IMR-90 (cell line): ENCODE data around the gene NEK11. TPM values are rescaled to one million over a fixed set of nuclear protein-coding genes. Genes with fewer than 3 reads are reported as not detected.

ENCODE experiments used
- ATAC-seq: fragments of 200-7000 bp; cut with Tn5 transposase; 2 replicates; pipeline ENCODE4 v1.9.1; 2020; ENCODE audit warnings: low read depth, mild to moderate bottlenecking, moderate library complexity
- BruUV-seq: library from RNA; stranded (reverse); fragments of 400-500 nt; replicated peaks from 2 replicates; lab custom pipeline; 2021; lab: Mats Ljungman, UMichigan
- CTCF ChIA-PET: fragments of 300-600 bp; formaldehyde crosslinking; extraction: SDS; loops from one replicate; lab custom pipeline; 2021; ENCODE audit warnings: antibody characterized with exemption; lab: Yijun Ruan, JAX
- POLR2A ChIA-PET: fragments of 300-600 bp; sonication (Branson Sonifier 250); formaldehyde crosslinking; loops from one replicate; lab custom pipeline; 2022; ENCODE audit warnings: antibody characterized with exemption; ENCODE audit not compliant: unreplicated experiment; lab: Charles Lee
- DNase-seq: peaks from one replicate; pipeline ENCODE4 v3.0.0; 2013
- H2AFZ ChIP-seq: replicated peaks from 2 replicates; pipeline ENCODE3; 2013; ENCODE audit warnings: low read length, mild to moderate bottlenecking; ENCODE audit not compliant: poor library complexity
- H2AK5ac ChIP-seq: 2 replicates; pipeline ENCODE4 v1.6.1; 2013; ENCODE audit warnings: low read depth, low read length, inconsistent platforms
- H2AK9ac ChIP-seq: replicated peaks from 2 replicates; pipeline ENCODE3; 2013; ENCODE audit warnings: mild to moderate bottlenecking, low read depth, low read length, moderate library complexity; ENCODE audit not compliant: poor library complexity
- H2BK120ac ChIP-seq: 2 replicates; pipeline ENCODE4 v1.6.1; 2013; ENCODE audit warnings: low read depth, low read length, inconsistent platforms
- H2BK15ac ChIP-seq: 3 replicates; pipeline ENCODE4 v1.6.1; 2013; ENCODE audit warnings: low read depth, low read length, inconsistent platforms
- H2BK20ac ChIP-seq: 2 replicates; pipeline ENCODE4 v1.6.1; 2013; ENCODE audit warnings: low read depth, mild to moderate bottlenecking, inconsistent platforms, low read length, moderate library complexity
- H2BK5ac ChIP-seq: 2 replicates; pipeline ENCODE4 v1.6.1; 2013; ENCODE audit warnings: mild to moderate bottlenecking, low read depth, low read length, inconsistent platforms; ENCODE audit not compliant: poor library complexity, severe bottlenecking
- H3K14ac ChIP-seq: replicated peaks from 2 replicates; pipeline ENCODE4 v1.6.1; 2013; ENCODE audit warnings: low read depth, low read length, inconsistent platforms
- H3K18ac ChIP-seq: 2 replicates; pipeline ENCODE4 v1.6.1; 2013; ENCODE audit warnings: low read depth, low read length, control low read depth
- H3K23ac ChIP-seq: 2 replicates; pipeline ENCODE4 v1.6.1; 2013; ENCODE audit warnings: low read depth, low read length, inconsistent platforms
- H3K27ac ChIP-seq: 2 replicates; pipeline ENCODE4 v1.5.1; 2013; ENCODE audit warnings: mild to moderate bottlenecking, control low read depth, low read length; ENCODE audit not compliant: insufficient read depth
- H3K27me3 ChIP-seq: 2 replicates; pipeline ENCODE4 v1.6.1; 2013; ENCODE audit warnings: low read length; ENCODE audit not compliant: control insufficient read depth, insufficient read depth
- H3K36me3 ChIP-seq: 2 replicates; pipeline ENCODE4 v1.6.1; 2013; ENCODE audit warnings: low read length, mixed read lengths; ENCODE audit not compliant: control insufficient read depth, insufficient read depth
- H3K4ac ChIP-seq: 2 replicates; pipeline ENCODE4 v1.6.1; 2013; ENCODE audit warnings: low read depth, low read length, inconsistent platforms
- H3K4me1 ChIP-seq: 2 replicates; pipeline ENCODE4 v1.6.1; 2013; ENCODE audit warnings: low read length, mixed read lengths; ENCODE audit not compliant: control insufficient read depth, insufficient read depth
- H3K4me2 ChIP-seq: 2 replicates; pipeline ENCODE4 v1.6.1; 2013; ENCODE audit warnings: low read depth, mild to moderate bottlenecking, control low read depth, low read length, moderate library complexity
- H3K4me3 ChIP-seq: 2 replicates; pipeline ENCODE4 v1.5.1; 2013; ENCODE audit warnings: low read depth, mild to moderate bottlenecking, control low read depth, low read length, moderate library complexity; ENCODE audit not compliant: insufficient read depth
- H3K56ac ChIP-seq: 2 replicates; pipeline ENCODE4 v1.6.1; 2013; ENCODE audit warnings: low read length, inconsistent platforms; ENCODE audit not compliant: insufficient read depth; ENCODE audit errors: extremely low read depth
- H3K79me1 ChIP-seq, 2 experiments: 2 replicates each; pipeline ENCODE4 v1.6.1; 2013; ENCODE audit warnings: low read length in 2 of 2, inconsistent platforms in 1 of 2, low read depth in 1 of 2
- H3K9ac ChIP-seq: 2 replicates; pipeline ENCODE4 v1.6.1; 2013; ENCODE audit warnings: low read depth, low read length, control low read depth
- H3K9me1 ChIP-seq: 2 replicates; pipeline ENCODE4 v1.6.1; 2013; ENCODE audit warnings: low read length, inconsistent platforms; ENCODE audit not compliant: insufficient read depth
- H3K9me3 ChIP-seq: 2 replicates; pipeline ENCODE4 v1.6.1; 2013; ENCODE audit warnings: low read length; ENCODE audit not compliant: control insufficient read depth, insufficient read depth
- H4K20me1 ChIP-seq: 2 replicates; pipeline ENCODE4 v1.6.1; 2013; ENCODE audit warnings: low read length, inconsistent platforms; ENCODE audit not compliant: insufficient read depth
- H4K5ac ChIP-seq: 2 replicates; pipeline ENCODE4 v1.6.1; 2013; ENCODE audit warnings: mild to moderate bottlenecking, low read depth, low read length, control low read depth
- H4K8ac ChIP-seq, 2 experiments: 2 replicates each; pipeline ENCODE4 v1.6.1; 2013; ENCODE audit warnings: low read depth in 2 of 2, low read length in 2 of 2, control low read depth in 1 of 2, inconsistent platforms in 1 of 2
- H4K91ac ChIP-seq: 2 replicates; pipeline ENCODE4 v1.6.1; 2013; ENCODE audit warnings: low read depth, low read length, inconsistent platforms; ENCODE audit not compliant: insufficient read depth
- BHLHE40 ChIP-seq: fragments of 150-350 bp; IDR thresholded peaks from 2 replicates; pipeline ENCODE4 v1.6.1; 2016; ENCODE audit warnings: mild to moderate bottlenecking, low read depth, low read length
- CEBPB ChIP-seq: IDR thresholded peaks from 2 replicates; pipeline ENCODE4 v1.6.1; 2012; ENCODE audit warnings: low read depth, low read length, improper control_type of control experiment
- CHD1 ChIP-seq: IDR thresholded peaks from 2 replicates; pipeline ENCODE4 v1.6.1; 2012; ENCODE audit warnings: low read depth, low read length, improper control_type of control experiment
- CTCF ChIP-seq: conservative IDR thresholded peaks from 2 replicates; pipeline ENCODE4 v1.5.1; 2012; ENCODE audit warnings: mild to moderate bottlenecking, low read depth, low read length, improper control_type of control experiment
- FOS ChIP-seq: fragments of 150-350 bp; IDR thresholded peaks from 2 replicates; pipeline ENCODE4 v1.6.1; 2016; ENCODE audit warnings: low read depth, low read length
- MXI1 ChIP-seq: IDR thresholded peaks from 2 replicates; pipeline ENCODE4 v1.6.1; 2012; ENCODE audit warnings: low read depth, mild to moderate bottlenecking, low read length, moderate library complexity, borderline replicate concordance
- NFE2L2 ChIP-seq: fragments of 150-350 bp; IDR thresholded peaks from 2 replicates; pipeline ENCODE4 v1.6.1; 2016; ENCODE audit warnings: low read depth, mild to moderate bottlenecking, low read length
- POLR2A ChIP-seq: IDR thresholded peaks from 2 replicates; pipeline ENCODE4 v1.6.1; 2012; ENCODE audit warnings: mild to moderate bottlenecking, low read depth, low read length
- RAD21 ChIP-seq: IDR thresholded peaks from 2 replicates; pipeline ENCODE4 v1.6.1; 2012; ENCODE audit warnings: low read length, improper control_type of control experiment
- SMC3 ChIP-seq: fragments of 150-350 bp; IDR thresholded peaks from 2 replicates; pipeline ENCODE4 v1.6.1; 2016; ENCODE audit warnings: low read depth, mild to moderate bottlenecking, antibody characterized with exemption, low read length, moderate library complexity
- USF2 ChIP-seq: fragments of 150-350 bp; IDR thresholded peaks from 2 replicates; pipeline ENCODE4 v1.6.1; 2017; ENCODE audit warnings: mild to moderate bottlenecking, antibody characterized with exemption, low read length, low read depth
- WGBS, 2 experiments: methylation state at CpG; one replicate each; pipeline versions ENCODE4 v1.1.5 to v1.1.7; 2013; ENCODE audit warnings: missing lambda C conversion rate in 2 of 2; ENCODE audit not compliant: insufficient read length in 1 of 2; ENCODE audit errors: extremely low coverage in 2 of 2; 5-methylcytosine and 5-hydroxymethylcytosine counted together
- dilution Hi-C: fragments of 300-500 bp; cut with HindIII; formaldehyde crosslinking; loops from one replicate; pipeline ENCODE4 v1.14.3; 2018; ENCODE audit warnings: low sequenced_read_pairs; ENCODE audit not compliant: unreplicated experiment
- in situ Hi-C: fragments of 300-500 bp; cut with MboI; formaldehyde crosslinking; loops from 3 replicates; pipeline ENCODE4 v1.14.3; 2019; ENCODE audit warnings: low sequenced_read_pairs, inconsistent platforms, mixed read lengths
- intact Hi-C: fragments of 100-400 bp; cut with micrococcal nuclease; formaldehyde crosslinking; loops from 2 replicates; pipeline ENCODE4 v1.10.0; 2022
- polyA plus RNA-seq, 3 experiments: library from polyadenylated mRNA; depleted of rRNA; stranded (reverse); fragments of >200 nt; gene quantifications; 2 replicates each; pipeline ENCODE4 v1.2.3, GENCODE V29; 2012; ENCODE audit warnings: low replicate concordance in 1 of 3
- total RNA-seq: library from RNA; depleted of rRNA; stranded (reverse); fragments of >200 nt; gene quantifications from 2 replicates; pipeline ENCODE4 v1.2.3, GENCODE V29; 2012

Gene NEK11
- total and polyA plus RNA-seq, 2 of the 4 experiments (the other 2 are of a cell fraction), result 1.1 to 1.6 TPM

GRCh38 chr3:131282967-131283366 is 256.3 kb downstream of the NEK11 start:
- no peak overlapping the region for H3K56ac ChIP-seq
- no peak overlapping the region for H2AK9ac ChIP-seq
- TF ChIP-seq FOS, result no peak
- TF ChIP-seq CHD1, result no peak
- no peak for TF ChIP-seq NFE2L2
- TF ChIP-seq MXI1, result no peak
- no peak for TF ChIP-seq CTCF
- no peak for TF ChIP-seq USF2
- TF ChIP-seq SMC3, result no peak
- TF ChIP-seq POLR2A, result no peak
- no peak for TF ChIP-seq RAD21
- TF ChIP-seq BHLHE40, result no peak
- no peak for TF ChIP-seq CEBPB
- no peak overlapping the region for H3K18ac ChIP-seq
- in situ Hi-C loops, result no loop called here
- H3K4me1 ChIP-seq, result no peaks in the 10 kb centered on the region
- no peaks in the 10 kb centered on the region for H4K20me1 ChIP-seq
- CTCF ChIA-PET, result no interaction called here
- H3K27ac ChIP-seq, result no peak overlapping the region
- BruUV-seq, result no TSS peak
- no peak overlapping the region for H3K4me3 ChIP-seq
- H2BK15ac ChIP-seq, result no peak overlapping the region
- no CpG with 5 or more reads among the region's 1 CpG for WGBS, 2 experiments
- H4K91ac ChIP-seq, result no peak overlapping the region
- H2AFZ ChIP-seq, result no peak overlapping the region
- no peak overlapping the region for H4K5ac ChIP-seq
- no peak overlapping the region for H2BK5ac ChIP-seq
- H3K9me1 ChIP-seq, result no peaks in the 10 kb centered on the region
- H3K36me3 ChIP-seq, result no peaks in the 10 kb centered on the region
- no peak overlapping the region for H2BK120ac ChIP-seq
- H4K8ac ChIP-seq, result no peak overlapping the region
- dilution Hi-C loops, result no loop called here
- POLR2A ChIA-PET, result no interaction called here
- no peaks in the 10 kb centered on the region for H3K27me3 ChIP-seq
- no peaks in the 10 kb centered on the region for H3K79me1 ChIP-seq
- no peak overlapping the region for H2AK5ac ChIP-seq
- H3K14ac ChIP-seq, result no peak overlapping the region
- no peaks in the 10 kb centered on the region for H3K9me3 ChIP-seq
- no peak overlapping the region for H2BK20ac ChIP-seq
- no peak for DNase-seq
- intact Hi-C loops, result no loop called here
- no peak overlapping the region for H3K4ac ChIP-seq
- no peak overlapping the region for H3K9ac ChIP-seq
- no peak overlapping the region for H3K23ac ChIP-seq
- no peak overlapping the region for H3K4me2 ChIP-seq
- no peak for ATAC-seq
